Colonic mucosa (tissue), 4 donors: ENCODE measurements around the gene FETUB. TPM values are rescaled to one million over a fixed set of nuclear protein-coding genes. Genes with fewer than 3 reads are reported as not detected.

Experiments
- DNase-seq: peaks from one replicate; pipeline ENCODE4 v3.0.0-alpha.2; 2020
- H3K27ac ChIP-seq: fragments of 200-600 bp; one replicate; pipeline ENCODE4 v1.8.0; 2021
- H3K27me3 ChIP-seq: fragments of 200-600 bp; one replicate; pipeline ENCODE4 v1.8.0; 2021
- H3K36me3 ChIP-seq: fragments of 200-600 bp; one replicate; pipeline ENCODE4 v1.8.0; 2021
- H3K4me1 ChIP-seq: fragments of 200-600 bp; one replicate; pipeline ENCODE4 v1.8.0; 2021; ENCODE audit warnings: mild to moderate bottlenecking
- H3K4me3 ChIP-seq: fragments of 200-600 bp; one replicate; pipeline ENCODE4 v1.8.0; 2021
- H3K9ac ChIP-seq, 2 donors: one replicate each; pipeline ENCODE4 v1.7.0; 2013; ENCODE audit warnings: control low read depth in 2 of 2, low read depth in 2 of 2, low read length in 2 of 2
- H3K9me3 ChIP-seq: fragments of 200-600 bp; one replicate; pipeline ENCODE4 v1.8.0; 2021
- CTCF ChIP-seq: fragments of 200-600 bp; IDR thresholded peaks from one replicate; pipeline ENCODE4 v1.8.0; 2022; ENCODE audit warnings: antibody characterized with exemption, mild to moderate bottlenecking
- intact Hi-C: fragments of 100-400 bp; cut with DNase I; formaldehyde crosslinking; loops from one replicate; pipeline ENCODE4 v1.14.1; 2022
- total RNA-seq, 2 donors: library from RNA; stranded (reverse); fragmentation: NEBNext Ultra II Directional in 1 of 2; extraction: Animal tissue kit (Norgen Biotek cat#: 25700) in 1 of 2; gene quantifications; one replicate each; pipeline ENCODE4 v1.2.1, GENCODE V29; 2021
- donor health status: healthy.
- donor health status: DM: no; HTN: no; CAD: no.
- donor health status: DM: no; HTN: no; CAD: no.

The FETUB gene
- total RNA-seq, 2 donors from 2014 or later: 0.22 to 0.27 TPM

- no peak for DNase-seq
- H3K4me3 ChIP-seq: no peak overlapping the region
- H3K27ac ChIP-seq: no peak overlapping the region
- H3K9me3 ChIP-seq: no peaks in the 10 kb centered on the region
- intact Hi-C loops: no loop called here
- TF ChIP-seq CTCF: no peak
- no peak overlapping the region for H3K9ac ChIP-seq
- no peaks in the 10 kb centered on the region for H3K4me1 ChIP-seq
- no peaks in the 10 kb centered on the region for H3K36me3 ChIP-seq
- H3K27me3 ChIP-seq: no peaks in the 10 kb centered on the region
These were observed 43.5 kb upstream of the FETUB start for GRCh38 chr3:186596568-186597287.

- Histone ChIP-seq H3K27ac (no peak overlapping the region), H3K36me3 (no peaks in the 10 kb centered on the region), H3K4me1 (no peaks in the 10 kb centered on the region), H3K9me3 (no peaks in the 10 kb centered on the region), H3K9ac (no peak overlapping the region), H3K27me3 (no peaks in the 10 kb centered on the region), H3K4me3 (no peak overlapping the region)
- no peak for TF ChIP-seq CTCF
- intact Hi-C loops: no loop called here
- no peak for DNase-seq
These were observed 42.0 kb upstream of the FETUB start for GRCh38 chr3:186598108-186598784.

GRCh38 chr3:186598794-186599141 lies 41.4 kb upstream of the FETUB start:
- intact Hi-C loops: no loop called here
- Histone ChIP-seq H3K27me3 (no peaks in the 10 kb centered on the region), H3K9me3 (no peaks in the 10 kb centered on the region), H3K36me3 (no peaks in the 10 kb centered on the region), H3K4me3 (no peak overlapping the region), H3K4me1 (no peaks in the 10 kb centered on the region), H3K27ac (no peak overlapping the region), H3K9ac (no peak overlapping the region)
- TF ChIP-seq CTCF: no peak
- DNase-seq: no peak

- Histone ChIP-seq H3K4me3 (no peak overlapping the region), H3K4me1 (no peaks in the 10 kb centered on the region), H3K27me3 (no peaks in the 10 kb centered on the region), H3K9ac (no peak overlapping the region), H3K36me3 (no peaks in the 10 kb centered on the region), H3K9me3 (no peaks in the 10 kb centered on the region), H3K27ac (no peak overlapping the region)
- TF ChIP-seq CTCF: no peak
- no peak for DNase-seq
- intact Hi-C loops: no loop called here
These were observed 40.9 kb upstream of the FETUB start for GRCh38 chr3:186599142-186599784.

- no peak overlapping the region for H3K27ac ChIP-seq
- H3K9me3 ChIP-seq: no peaks in the 10 kb centered on the region
- intact Hi-C loops: no loop called here
- no peaks in the 10 kb centered on the region for H3K27me3 ChIP-seq
- no peak for TF ChIP-seq CTCF
- no peak for DNase-seq
- no peak overlapping the region for H3K9ac ChIP-seq
- no peaks in the 10 kb centered on the region for H3K4me1 ChIP-seq
- no peak overlapping the region for H3K4me3 ChIP-seq
- H3K36me3 ChIP-seq: no peaks in the 10 kb centered on the region
These were observed 40.4 kb upstream of the FETUB start for GRCh38 chr3:186599785-186600166.
